SW480 (cell line): ENCODE data around the gene RAP1GDS1.
"Not testable (repeated sequence)": the region's sequence is repeated elsewhere in the genome, so short reads cannot be mapped to it uniquely, and the experiment has no call there.

Experiments used
- DNase-seq: peaks from one replicate; pipeline ENCODE4 v3.0.0-alpha.2; 2016; ENCODE audit warnings: low spot score

The RAP1GDS1 gene

GRCh38 chr4:98433691-98434090 is 172.5 kb downstream of the RAP1GDS1 start:
- no peak for DNase-seq

GRCh38 chr4:98434816-98435215 is 173.6 kb downstream of the RAP1GDS1 start:
- DNase-seq: no peak

GRCh38 chr4:98444371-98444770 is 183.2 kb downstream of the RAP1GDS1 start:
- DNase-seq: no peak

- DNase-seq: no peak
These were observed 185.6 kb downstream of the RAP1GDS1 start for GRCh38 chr4:98446499-98447375.

GRCh38 chr4:98447648-98448047 is 186.5 kb downstream of the RAP1GDS1 start:
- DNase-seq: no peak

GRCh38 chr4:98448908-98449307 is 187.7 kb downstream of the RAP1GDS1 start:
- no peak for DNase-seq

GRCh38 chr4:98452091-98452490 is 190.9 kb downstream of the RAP1GDS1 start:
- DNase-seq: no peak

GRCh38 chr4:98457422-98457821 is 196.2 kb downstream of the RAP1GDS1 start:
- DNase-seq: not testable (repeated sequence)

- not testable (repeated sequence) for DNase-seq
These were observed 200.1 kb downstream of the RAP1GDS1 start for GRCh38 chr4:98461121-98461865.

GRCh38 chr4:98462487-98462886 is 201.3 kb downstream of the RAP1GDS1 start:
- no peak for DNase-seq

GRCh38 chr4:98466868-98467599 is 205.8 kb downstream of the RAP1GDS1 start:
- no peak for DNase-seq

GRCh38 chr4:98467627-98468072 is 206.5 kb downstream of the RAP1GDS1 start:
- DNase-seq: peak; percentile 81

GRCh38 chr4:98468709-98469108 is 207.5 kb downstream of the RAP1GDS1 start:
- no peak for DNase-seq

GRCh38 chr4:98469771-98470170 is 208.6 kb downstream of the RAP1GDS1 start:
- no peak for DNase-seq

- DNase-seq: no peak
These were observed 209.2 kb downstream of the RAP1GDS1 start for GRCh38 chr4:98470366-98470765.

- no peak for DNase-seq
These were observed 209.6 kb downstream of the RAP1GDS1 start for GRCh38 chr4:98470831-98471230.

GRCh38 chr4:98473046-98473445 is 211.9 kb downstream of the RAP1GDS1 start:
- DNase-seq: no peak

- DNase-seq: no peak
These were observed 213.2 kb downstream of the RAP1GDS1 start for GRCh38 chr4:98474408-98474844.

- DNase-seq: no peak
These were observed 215.7 kb downstream of the RAP1GDS1 start for GRCh38 chr4:98476891-98477290.

GRCh38 chr4:98479590-98479989 is 218.4 kb downstream of the RAP1GDS1 start:
- DNase-seq: not testable (repeated sequence)

- DNase-seq: no peak
These were observed 219.4 kb downstream of the RAP1GDS1 start for GRCh38 chr4:98480535-98480934.

- no peak for DNase-seq
These were observed 220.0 kb downstream of the RAP1GDS1 start for GRCh38 chr4:98481167-98481566.
